HG03095 (cell line): ENCODE results near the gene CFAP68.
"Not testable (repeated sequence)": the region's sequence is repeated elsewhere in the genome, so short reads cannot be mapped to it uniquely, and the experiment has no call there.

Experiments used
- ATAC-seq: cut with Tn5 transposase; IDR thresholded peaks from one replicate; pipeline ENCODE4 v1.9.1; 2021; ENCODE audit warnings: moderate library complexity; ENCODE audit not compliant: unreplicated experiment

CFAP68 gene

DNA sequence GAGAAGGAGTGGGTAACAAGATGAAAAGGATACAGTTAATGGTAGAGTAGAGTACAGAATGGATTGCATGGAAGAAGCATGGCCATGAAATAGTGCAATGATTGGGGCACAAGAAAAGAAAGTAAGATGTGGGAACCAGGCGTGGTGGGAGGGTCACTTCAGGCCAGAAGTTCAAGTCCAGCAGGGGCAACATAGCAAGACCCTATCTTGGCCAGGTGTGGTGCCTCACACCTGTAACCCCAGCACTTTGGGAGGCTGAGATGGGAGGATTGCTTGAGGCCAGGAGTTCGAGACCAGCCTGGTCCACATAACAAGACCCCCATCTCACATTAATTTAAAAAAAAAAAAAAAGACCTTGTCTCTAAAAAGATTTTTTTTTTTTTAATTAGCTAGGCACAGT, 38.0 kb downstream of the CFAP68 start:
- ATAC-seq: no peak

DNA sequence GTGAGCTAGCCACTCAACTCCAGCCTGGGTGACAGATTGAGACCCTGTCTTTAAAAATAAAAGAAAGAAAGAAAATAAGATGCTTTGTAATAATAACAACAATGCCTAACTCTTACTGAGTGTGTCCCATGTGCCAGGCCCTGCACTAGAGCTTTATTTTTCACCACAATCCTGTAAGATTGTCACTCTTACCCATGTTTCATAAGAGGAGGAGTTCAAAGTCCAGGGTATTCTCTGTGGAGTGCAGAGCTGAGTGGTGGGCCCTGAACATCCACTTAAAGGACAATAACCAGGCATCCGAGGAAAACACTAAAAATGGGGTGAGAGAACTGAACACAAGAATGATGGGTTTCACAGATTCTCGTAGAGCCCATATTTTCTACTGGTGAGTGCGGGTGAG, 38.4 kb downstream of the CFAP68 start:
- no peak for ATAC-seq

GRCh38 chr11:111918390-111919256, 39.3 kb downstream of the CFAP68 start, which contains the start of gene C11orf52:
TSS of gene C11orf52 (plus strand) at chr11:111918913. CDS start at chr11:111918973, 60 bp downstream.
- no peak for ATAC-seq

GRCh38 chr11:111920908-111921307, 41.6 kb downstream of the CFAP68 start:
- no peak for ATAC-seq

GRCh38 chr11:111921541-111922230, 42.3 kb downstream of the CFAP68 start:
- ATAC-seq: no peak

GRCh38 chr11:111922803-111923202, 43.5 kb downstream of the CFAP68 start:
- ATAC-seq: no peak

- ATAC-seq: no peak
Measured at GRCh38 chr11:111923351-111923788, 44.0 kb downstream of the CFAP68 start.

DNA sequence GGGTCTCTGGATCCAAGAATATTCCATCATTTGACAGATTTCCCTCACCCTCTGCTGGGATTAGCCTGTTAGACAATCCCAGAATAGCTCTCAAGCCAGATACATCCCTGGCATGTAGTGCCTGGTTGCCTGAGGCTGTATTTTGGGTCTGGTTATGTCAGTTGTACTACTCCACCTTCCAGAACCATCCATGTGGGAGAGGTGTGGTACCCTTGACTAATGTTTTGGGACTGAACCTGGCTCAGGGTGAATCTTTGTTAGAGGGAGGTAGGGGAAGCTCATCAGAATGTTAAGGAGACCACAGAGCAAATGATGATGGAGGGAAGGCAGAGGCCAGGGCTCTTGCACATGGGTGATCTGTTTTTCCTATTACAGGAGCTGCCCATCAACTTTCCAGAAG, 44.6 kb downstream of the CFAP68 start:
- ATAC-seq: no peak

DNA sequence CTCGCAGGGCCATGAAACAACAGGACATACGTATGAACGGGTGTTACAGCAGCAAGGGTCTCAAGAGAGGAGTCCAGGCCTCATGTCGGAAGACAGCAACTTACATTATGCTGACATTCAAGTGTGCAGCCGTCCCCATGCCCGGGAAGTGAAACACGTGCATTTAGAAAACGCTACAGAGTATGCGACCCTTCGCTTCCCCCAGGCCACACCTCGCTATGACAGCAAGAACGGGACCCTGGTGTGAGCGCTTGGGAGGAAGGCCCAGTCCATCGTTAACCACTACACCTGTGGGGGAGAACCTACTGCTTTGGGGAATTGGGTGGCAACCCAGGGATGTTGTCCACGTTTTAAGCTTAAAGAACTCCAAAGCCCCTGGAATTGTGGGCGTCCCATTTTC, 46.6 kb downstream of the CFAP68 start:
- no peak for ATAC-seq

DNA sequence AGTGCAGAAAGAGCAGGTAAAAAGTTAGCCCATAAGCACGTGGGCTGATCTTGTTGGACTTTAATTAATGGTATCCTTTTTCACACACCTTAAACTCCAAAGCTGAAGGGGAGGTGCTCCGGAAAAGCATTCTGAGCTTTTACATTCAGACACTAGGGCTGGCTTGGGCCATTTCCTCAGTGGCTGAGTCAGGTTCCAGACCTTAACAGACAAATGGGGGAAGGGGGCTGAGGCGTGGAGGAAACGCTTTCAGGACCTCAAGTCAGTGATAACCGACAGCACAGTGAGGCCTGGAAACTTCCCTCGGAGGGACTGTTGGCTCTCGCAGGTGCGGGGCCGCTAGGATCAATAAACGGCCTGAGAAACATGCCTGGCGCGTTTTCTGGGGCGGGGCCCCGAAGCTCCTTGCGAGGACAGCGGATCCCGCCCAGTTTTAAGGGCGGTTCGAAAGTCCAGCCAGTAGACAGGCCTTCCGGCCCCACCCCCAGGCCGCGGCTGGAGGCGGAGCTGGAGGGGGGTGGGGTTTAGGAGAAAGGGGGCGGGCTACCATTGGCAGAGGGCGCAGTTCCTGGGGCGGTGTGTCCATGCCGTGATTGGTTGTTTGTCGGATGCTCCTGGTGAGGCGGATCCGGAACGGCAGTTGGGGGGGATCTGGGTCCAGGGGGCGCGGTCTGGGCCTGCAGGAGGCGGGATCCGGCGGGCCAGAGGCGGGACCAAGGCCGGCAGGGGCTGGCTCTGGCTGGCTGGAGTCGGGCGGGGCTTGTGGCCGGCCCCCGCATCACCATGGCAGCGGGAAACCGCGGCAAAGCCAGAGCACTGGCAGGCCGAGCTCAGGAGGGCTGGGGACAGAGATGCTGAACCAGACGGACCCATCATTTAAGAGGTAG, 47.4 kb downstream of the CFAP68 start:
- ATAC-seq: peak; percentile 93

- ATAC-seq: no peak
Measured at GRCh38 chr11:111930472-111930871, 51.1 kb downstream of the CFAP68 start.

DNA sequence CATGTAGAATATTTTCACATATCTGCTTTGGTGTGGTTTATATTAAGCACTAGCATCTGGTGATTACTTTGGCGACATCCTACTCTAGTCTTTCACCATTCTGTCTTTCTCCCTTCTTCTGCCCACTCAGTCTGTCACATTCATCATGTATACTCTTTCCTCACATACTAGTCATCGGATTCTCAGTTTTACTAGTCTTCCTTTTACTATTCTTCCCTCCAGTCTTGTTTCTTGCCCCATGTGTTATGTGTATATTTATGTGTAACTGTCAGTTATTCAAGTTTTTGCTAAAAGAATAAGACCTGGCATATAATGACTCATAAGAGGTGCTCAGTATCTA, 53.2 kb downstream of the CFAP68 start:
- ATAC-seq: no peak

- not testable (repeated sequence) for ATAC-seq
Measured at GRCh38 chr11:111933176-111933575, 53.8 kb downstream of the CFAP68 start.

GRCh38 chr11:111933872-111934271, 54.5 kb downstream of the CFAP68 start:
- ATAC-seq: no peak

DNA sequence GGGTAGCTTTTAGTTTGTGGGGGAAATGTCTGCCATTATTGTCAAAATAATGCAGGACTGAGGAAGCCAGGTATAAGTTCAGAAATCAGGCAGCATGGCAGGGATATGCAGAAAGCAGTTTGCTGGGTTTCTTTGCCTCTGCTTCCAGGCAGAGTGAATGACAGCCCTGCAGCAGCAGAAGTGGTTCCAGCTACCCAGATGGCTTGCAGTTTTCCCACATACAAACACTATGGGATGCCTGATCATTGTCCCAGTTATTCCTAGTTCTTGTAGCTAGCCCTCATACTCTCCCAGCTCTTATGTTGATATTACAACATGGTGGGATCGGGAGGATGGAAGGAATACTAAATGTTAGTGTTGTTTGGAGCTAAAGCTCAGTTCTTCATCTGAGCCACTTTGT, 55.0 kb downstream of the CFAP68 start:
- no peak for ATAC-seq
